GM23248 (cell line): ENCODE measurements around the gene ERBB3. TPM values are rescaled to one million over a fixed set of nuclear protein-coding genes. Genes with fewer than 3 reads are reported as not detected.
"Not testable (repeated sequence)": the region's sequence is repeated elsewhere in the genome, so short reads cannot be mapped to it uniquely, and the experiment has no call there.

ENCODE experiments used
- DNase-seq: peaks from one replicate; pipeline ENCODE4 v3.0.0-alpha.2; 2015
- H2AFZ ChIP-seq: fragments of 200-600 bp; sonication (generic); 2 replicates; pipeline ENCODE4 v1.6.1; 2016; ENCODE audit warnings: antibody characterized with exemption
- H3F3A ChIP-seq: fragments of 200-600 bp; sonication (generic); 2 replicates; pipeline ENCODE4 v1.6.1; 2016; ENCODE audit warnings: mild to moderate bottlenecking, antibody characterized with exemption, mixed run types; ENCODE audit not compliant: insufficient read depth
- H3K27ac ChIP-seq: fragments of 200-600 bp; sonication (generic); 2 replicates; pipeline ENCODE4 v1.5.1; 2016; ENCODE audit warnings: mild to moderate bottlenecking
- H3K27me3 ChIP-seq: fragments of 200-600 bp; sonication (generic); replicated peaks from 2 replicates; pipeline ENCODE4 v1.6.1; 2016; ENCODE audit warnings: mild to moderate bottlenecking; ENCODE audit not compliant: insufficient read depth
- H3K36me3 ChIP-seq: fragments of 200-600 bp; sonication (generic); 2 replicates; pipeline ENCODE4 v1.6.1; 2016; ENCODE audit warnings: low read depth, mild to moderate bottlenecking
- H3K4me1 ChIP-seq: fragments of 200-600 bp; sonication (generic); 2 replicates; pipeline ENCODE4 v1.6.1; 2016; ENCODE audit warnings: mild to moderate bottlenecking; ENCODE audit not compliant: insufficient read depth
- H3K4me2 ChIP-seq: fragments of 200-600 bp; sonication (generic); one replicate; pipeline ENCODE4 v1.6.1; 2016; ENCODE audit warnings: mild to moderate bottlenecking; ENCODE audit not compliant: unreplicated experiment
- H3K4me3 ChIP-seq: fragments of 200-600 bp; sonication (generic); 2 replicates; pipeline ENCODE4 v1.5.1; 2016; ENCODE audit warnings: mild to moderate bottlenecking
- H3K79me2 ChIP-seq: fragments of 200-600 bp; sonication (generic); 2 replicates; pipeline ENCODE4 v1.6.1; 2016; ENCODE audit warnings: mild to moderate bottlenecking; ENCODE audit not compliant: insufficient read depth
- H3K9ac ChIP-seq: fragments of 200-600 bp; sonication (generic); 2 replicates; pipeline ENCODE4 v1.6.1; 2016; ENCODE audit warnings: mild to moderate bottlenecking
- H3K9me2 ChIP-seq: fragments of 200-600 bp; sonication (generic); 2 replicates; pipeline ENCODE4 v1.6.1; 2016; ENCODE audit warnings: mixed run types, mild to moderate bottlenecking, moderate library complexity; ENCODE audit not compliant: insufficient read depth
- H3K9me3 ChIP-seq: fragments of 200-600 bp; sonication (generic); one replicate; pipeline ENCODE4 v1.6.1; 2017; ENCODE audit warnings: low read depth
- H4K20me1 ChIP-seq: fragments of 200-600 bp; sonication (generic); 2 replicates; pipeline ENCODE4 v1.6.0; 2016; ENCODE audit not compliant: insufficient read depth
- EZH2 ChIP-seq: fragments of 200-600 bp; sonication (generic); IDR thresholded peaks from 2 replicates; pipeline ENCODE4 v1.6.1; 2018; ENCODE audit warnings: antibody characterized with exemption, mild to moderate bottlenecking; ENCODE audit not compliant: insufficient read depth, poor library complexity, severe bottlenecking
- EZH2phosphoT487 ChIP-seq: fragments of 200-600 bp; sonication (generic); IDR thresholded peaks from 2 replicates; pipeline ENCODE4 v1.6.1; 2018; ENCODE audit warnings: antibody characterized with exemption, moderate library complexity, mild to moderate bottlenecking, low read depth; ENCODE audit not compliant: insufficient read depth
- WGBS, 2 experiments: methylation state at CpG; one replicate each; pipeline ENCODE4 v1.1.6; 2015 to 2017; ENCODE audit warnings: low lambda C conversion rate in 2 of 2, low coverage in 1 of 2; ENCODE audit errors: missing lambda C conversion rate in 2 of 2; 5-methylcytosine and 5-hydroxymethylcytosine counted together
- in situ Hi-C: fragments of 300-500 bp; cut with MboI; formaldehyde crosslinking; loops from 2 replicates; pipeline ENCODE4 v1.15.0; 2020
- polyA plus RNA-seq: library from polyadenylated mRNA; unstranded; fragments of >200 nt; fragmentation: Nextera tagmentation; extraction: Ambion mirVana; gene quantifications from 2 replicates; pipeline ENCODE4 v1.2.1, GENCODE V29; 2016
- total RNA-seq: library from RNA; depleted of rRNA; stranded (reverse); fragments of >200 nt; shearing (Covaris generic); gene quantifications from 2 replicates; pipeline ENCODE4 v1.2.3, GENCODE V29; 2014

The ERBB3 gene
- total and polyA plus RNA-seq, 2 experiments from 2014 or later: 1.9 to 3.5 TPM

DNA sequence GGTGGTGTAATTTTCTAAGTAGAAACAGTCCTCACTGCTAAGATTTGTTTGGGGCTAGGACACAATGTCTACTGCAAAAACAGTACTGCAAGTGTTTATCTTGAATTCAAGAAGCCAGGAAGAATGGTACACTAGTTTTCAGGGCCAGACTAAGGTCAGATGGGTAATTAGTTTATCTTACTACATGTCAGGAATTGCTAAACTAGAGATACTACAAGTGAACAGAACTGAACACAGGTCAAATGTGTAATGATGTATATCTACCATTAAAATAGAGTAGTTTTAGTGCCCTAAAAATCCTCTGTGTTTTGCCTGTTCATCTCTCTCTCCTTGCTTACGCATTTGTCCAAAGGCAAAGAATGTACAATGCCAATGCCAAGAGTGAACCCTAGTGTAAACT, 34.1 kb downstream of the ERBB3 start:
- H4K20me1 ChIP-seq: no peaks in the 10 kb centered on the region
- H3K79me2 ChIP-seq: peaks cover 16% of the 10 kb centered on the region
- no peak overlapping the region for H3K27ac ChIP-seq
- no peaks in the 10 kb centered on the region for H3K27me3 ChIP-seq
- H3K9ac ChIP-seq: no peak overlapping the region
- no peak overlapping the region for H2AFZ ChIP-seq
- TF ChIP-seq EZH2 (no peak), EZH2phosphoT487 (no peak)
- H3K4me3 ChIP-seq: no peak overlapping the region
- H3K9me2 ChIP-seq: no peaks in the 10 kb centered on the region
- in situ Hi-C loops: no loop called here
- H3K4me2 ChIP-seq: no peak overlapping the region
- H3K9me3 ChIP-seq: no peaks in the 10 kb centered on the region
- peaks cover 11% of the 10 kb centered on the region for H3K4me1 ChIP-seq
- 95 to 100% methylated on average over 1 of the region's 1 CpG for WGBS, 2 experiments
- peaks cover 77% of the 10 kb centered on the region for H3F3A ChIP-seq
- peaks cover 43% of the 10 kb centered on the region for H3K36me3 ChIP-seq
- DNase-seq: no peak

DNA sequence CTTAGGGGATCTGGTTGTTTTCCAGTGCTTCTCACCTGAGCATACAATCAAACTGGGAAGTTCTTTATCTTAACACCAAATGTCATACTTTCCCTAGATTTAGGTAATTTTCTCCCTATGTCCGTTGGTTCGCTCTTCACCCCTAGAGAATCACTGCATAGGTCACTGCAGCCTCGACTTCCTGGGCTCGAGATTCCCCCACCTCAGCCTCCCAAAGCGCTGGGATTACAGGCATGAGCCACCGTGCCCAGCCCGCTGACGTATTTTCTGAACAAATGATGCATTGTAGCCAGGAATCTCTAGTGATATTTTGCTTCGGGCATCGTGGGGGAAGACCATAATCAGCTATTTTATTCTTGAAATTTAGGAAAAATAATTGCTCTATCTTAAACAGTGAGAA, 35.4 kb downstream of the ERBB3 start:
- Histone ChIP-seq H3K4me2 (peak overlapping the region; percentile 86), H4K20me1 (no peaks in the 10 kb centered on the region), H3F3A (peaks cover 68% of the 10 kb centered on the region), H2AFZ (peak overlapping the region; percentile 92), H3K27ac (peak overlapping the region; percentile 95), H3K9ac (peak overlapping the region; percentile 99), H3K36me3 (peaks cover 31% of the 10 kb centered on the region), H3K9me3 (no peaks in the 10 kb centered on the region), H3K9me2 (no peaks in the 10 kb centered on the region), H3K4me3 (peak overlapping the region; percentile 98), H3K79me2 (peaks cover 26% of the 10 kb centered on the region), H3K27me3 (no peaks in the 10 kb centered on the region), H3K4me1 (peaks cover 18% of the 10 kb centered on the region)
- peak; percentile 65 for DNase-seq
- 23 to 28% methylated on average over 10 of the region's 10 CpGs for WGBS, 2 experiments
- in situ Hi-C loops: no loop called here
- TF ChIP-seq EZH2phosphoT487 (no peak), EZH2 (no peak)

DNA sequence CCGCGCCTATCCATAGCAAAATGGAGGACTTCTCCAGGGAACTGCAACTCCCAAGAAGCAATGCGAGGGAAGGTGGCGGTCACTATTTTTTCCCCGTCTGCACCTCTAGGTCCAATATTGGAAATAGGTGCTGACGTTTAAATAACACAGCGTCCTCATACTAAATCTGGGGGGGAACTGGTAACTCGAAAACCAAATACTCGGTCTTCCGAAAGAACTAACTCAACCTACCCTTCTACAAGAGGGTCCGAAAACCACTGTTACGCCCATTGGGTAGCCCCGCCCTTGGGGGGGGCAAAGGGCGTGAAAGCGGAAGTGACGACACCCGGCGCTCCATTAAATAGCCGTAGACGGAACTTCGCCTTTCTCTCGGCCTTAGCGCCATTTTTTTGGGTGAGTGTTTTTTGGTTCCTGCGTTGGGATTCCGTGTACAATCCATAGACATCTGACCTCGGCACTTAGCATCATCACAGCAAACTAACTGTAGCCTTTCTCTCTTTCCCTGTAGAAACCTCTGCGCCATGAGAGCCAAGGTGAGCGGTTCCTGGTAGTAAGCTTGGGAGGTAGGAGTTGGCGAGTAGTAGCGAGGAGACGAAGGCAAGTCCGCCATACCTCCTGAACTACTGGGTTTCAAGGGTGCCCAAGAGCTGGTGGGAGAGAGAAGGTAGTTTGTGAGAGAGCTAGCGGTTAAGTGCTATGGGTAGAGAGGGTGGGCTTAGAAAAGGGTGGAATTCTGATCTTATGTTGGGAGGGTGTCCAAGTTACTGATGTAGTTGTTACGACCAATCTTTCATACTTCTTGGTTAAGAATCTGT, 36.5 kb downstream of the ERBB3 start, which contains the start of gene RPL41:
Gene RPL41 (plus strand): TSS at position 367 of the 815 bp plus-strand sequence.
- peaks cover 57% of the 10 kb centered on the region for H3F3A ChIP-seq
- H3K79me2 ChIP-seq: peaks cover 29% of the 10 kb centered on the region
- TF ChIP-seq EZH2 (no peak), EZH2phosphoT487 (no peak)
- H2AFZ ChIP-seq: peak within 1 kb of the TSS; percentile 92
- no peaks in the 10 kb centered on the region for H3K9me2 ChIP-seq
- peak within 1 kb of the TSS; percentile 99 for H3K9ac ChIP-seq
- peak within 1 kb of the TSS; percentile 86 for H3K4me2 ChIP-seq
- H3K4me1 ChIP-seq: peaks cover 18% of the 10 kb centered on the region
- peak within 1 kb of the TSS; percentile 98 for H3K4me3 ChIP-seq
- in situ Hi-C loops: no loop called here
- 0 to 1% methylated on average over 34 of the region's 34 CpGs for WGBS, 2 experiments
- peak; percentile 97 for DNase-seq
- peaks cover 19% of the 10 kb centered on the region for H3K36me3 ChIP-seq
- H4K20me1 ChIP-seq: no peaks in the 10 kb centered on the region
- peak within 1 kb of the TSS; percentile 95 for H3K27ac ChIP-seq
- H3K9me3 ChIP-seq: no peaks in the 10 kb centered on the region
- H3K27me3 ChIP-seq: no peaks in the 10 kb centered on the region

DNA sequence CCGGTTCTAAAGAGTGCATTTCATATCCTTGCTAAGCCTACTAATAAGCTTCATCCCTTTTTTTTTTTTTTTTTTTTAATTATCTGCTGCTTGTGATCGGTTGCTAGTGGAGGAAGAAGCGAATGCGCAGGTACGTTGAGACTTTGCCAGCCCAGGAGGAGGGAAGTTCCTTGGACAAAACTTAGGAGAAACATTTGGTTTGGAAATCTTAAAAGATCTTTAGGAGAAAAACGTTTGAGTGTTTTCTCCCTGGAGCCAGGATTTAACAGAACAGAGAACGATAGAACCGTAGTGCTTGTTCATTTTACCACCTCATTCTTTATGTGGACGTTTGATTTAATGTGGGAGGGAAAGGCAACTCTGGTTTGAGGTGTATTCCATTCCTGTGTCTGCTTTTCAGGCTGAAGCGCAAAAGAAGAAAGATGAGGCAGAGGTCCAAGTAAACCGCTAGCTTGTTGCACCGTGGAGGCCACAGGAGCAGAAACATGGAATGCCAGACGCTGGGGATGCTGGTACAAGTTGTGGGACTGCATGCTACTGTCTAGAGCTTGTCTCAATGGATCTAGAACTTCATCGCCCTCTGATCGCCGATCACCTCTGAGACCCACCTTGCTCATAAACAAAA, 37.2 kb downstream of the ERBB3 start:
- WGBS, 2 experiments: 2% methylated on average over 12 to 13 of the region's 16 CpGs
- Histone ChIP-seq H3K9ac (peak overlapping the region; percentile 99), H3K4me2 (peak overlapping the region; percentile 86), H3K79me2 (peaks cover 29% of the 10 kb centered on the region), H3K4me3 (peak overlapping the region; percentile 98), H3K36me3 (peaks cover 14% of the 10 kb centered on the region), H3F3A (peaks cover 55% of the 10 kb centered on the region), H3K27ac (peak overlapping the region; percentile 95), H3K4me1 (peaks cover 18% of the 10 kb centered on the region)
- H3K27me3 ChIP-seq, H4K20me1 ChIP-seq, H3K9me3 ChIP-seq, in situ Hi-C loops, H2AFZ ChIP-seq, H3K9me2 ChIP-seq: not testable (repeated sequence)
- peak; percentile 17 for DNase-seq
